ENCODE measurements around the gene GALNT3. TPM values are rescaled to one million over a fixed set of nuclear protein-coding genes. Genes with fewer than 3 reads are reported as not detected.

Gene GALNT3
- total RNA-seq, 1 experiment from 2014 or later: 9.8 TPM

DNA sequence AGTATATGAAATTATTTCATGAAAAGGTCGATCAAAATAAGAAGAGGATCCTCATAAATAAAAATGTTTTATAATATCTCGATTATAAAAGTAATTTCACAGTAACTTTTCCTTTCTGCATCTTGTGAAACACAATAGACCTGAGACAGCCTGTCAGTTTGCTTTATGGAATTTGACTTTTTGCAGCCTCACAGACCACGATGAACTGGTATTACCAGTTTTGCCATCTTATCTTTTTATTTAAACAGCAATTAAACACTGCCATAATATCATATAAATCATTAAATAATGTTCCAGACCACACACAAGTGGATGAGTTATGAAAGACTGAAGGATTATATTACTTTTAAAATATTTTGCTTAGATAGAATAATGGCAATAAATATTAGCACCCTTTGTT lies 10.7 kb upstream of the GALNT3 start:
- CTCF ChIA-PET: no interaction called here
- BruUV-seq (replicated peaks): no TSS peak
- H3K9me2 ChIP-seq (ENCODE audit: insufficient read depth): no peaks in the 10 kb centered on the region
- DNase-seq (ENCODE audit: low read depth, low spot score) (no peak), ATAC-seq (no peak)
- H3K4me3 ChIP-seq (replicated peaks in 1 of 2; ENCODE audit: low read depth in 1 of 2, low read length in 2 of 2): no peak overlapping the region
- no peak overlapping the region for H3K27ac ChIP-seq (ENCODE audit: low read depth, low read length)
- no peak overlapping the region for H3K4me2 ChIP-seq (ENCODE audit: low read length)
- RAD21 ChIA-PET (ENCODE audit: low non-redundant PET in 1 of 2, low total read pairs in 2 of 2, uncharacterized antibody in 2 of 2, unreplicated experiment in 2 of 2): no interaction called here
- no peak overlapping the region for H2AFZ ChIP-seq (ENCODE audit: low read depth, low read length, poor library complexity, severe bottlenecking)
- H3K9me3 ChIP-seq (ENCODE audit: control insufficient read depth in 1 of 2, insufficient read depth in 1 of 2, low read depth in 1 of 2, low read length in 2 of 2): no peaks in the 10 kb centered on the region
- TF ChIP-seq ZFX (IDR thresholded peaks at IDR 0.05): no peak
- no peaks in the 10 kb centered on the region for H3K36me3 ChIP-seq (ENCODE audit: control insufficient read depth in 1 of 2, insufficient read depth in 2 of 2, low read length in 2 of 2)
- H3K9ac ChIP-seq (ENCODE audit: low read length): no peak overlapping the region
- intact Hi-C loops (cut with micrococcal nuclease): no loop called here
- no peaks in the 10 kb centered on the region for H3K27me3 ChIP-seq (ENCODE audit: insufficient read depth, low read length)
- no peaks in the 10 kb centered on the region for H3K79me2 ChIP-seq (ENCODE audit: insufficient read depth, low read length)
- POLR2A ChIA-PET: no interaction called here
- H3K4me1 ChIP-seq (ENCODE audit: control insufficient read depth in 1 of 2, insufficient read depth in 2 of 2, low read length in 2 of 2): no peaks in the 10 kb centered on the region
- no peaks in the 10 kb centered on the region for H4K20me1 ChIP-seq (ENCODE audit: insufficient read depth)

DNA sequence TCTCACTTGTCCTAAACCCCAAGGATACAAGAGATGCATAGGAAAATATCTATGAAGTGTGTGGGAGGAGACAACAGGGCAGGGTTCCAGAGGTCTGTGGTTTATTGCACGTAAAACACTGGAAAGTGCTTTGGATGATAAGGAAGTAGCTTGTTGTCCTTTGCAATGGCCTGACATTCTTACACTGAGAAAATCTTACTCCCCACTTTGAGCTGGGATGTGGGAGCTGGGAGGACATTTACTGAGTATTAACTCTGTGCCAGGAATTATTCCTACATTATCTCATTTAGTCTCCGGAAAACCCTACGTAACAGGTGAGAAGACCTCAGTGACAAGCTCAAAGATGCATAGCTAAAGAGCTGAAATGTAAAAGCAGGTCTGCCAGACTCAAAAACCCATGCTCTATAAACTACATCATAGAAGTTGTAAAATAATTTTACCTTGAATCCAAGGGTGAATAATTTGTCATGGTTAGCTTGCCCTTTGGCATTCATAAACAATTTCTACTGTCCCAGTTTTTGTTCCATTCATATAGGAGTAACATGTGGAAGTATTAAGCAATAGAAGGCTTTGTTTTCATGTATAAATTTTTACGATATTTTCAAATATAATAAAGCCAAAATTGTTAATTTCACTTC lies 9.2 kb upstream of the GALNT3 start:
- ATAC-seq: no peak
- H3K9ac ChIP-seq (ENCODE audit: low read length): no peak overlapping the region
- no peak overlapping the region for H3K27ac ChIP-seq (ENCODE audit: low read depth, low read length)
- intact Hi-C loops (cut with micrococcal nuclease): no loop called here
- H3K36me3 ChIP-seq (ENCODE audit: control insufficient read depth in 1 of 2, insufficient read depth in 2 of 2, low read length in 2 of 2): no peaks in the 10 kb centered on the region
- no peaks in the 10 kb centered on the region for H3K9me2 ChIP-seq (ENCODE audit: insufficient read depth)
- ChIA-PET CTCF (no interaction called here), RAD21 (ENCODE audit: low non-redundant PET in 1 of 2, low total read pairs in 2 of 2, uncharacterized antibody in 2 of 2, unreplicated experiment in 2 of 2) (no interaction called here), POLR2A (interaction anchor here (0.6 kb wide), 1 partner anchor 29 kb away, joined by 4 read pairs; no protein-coding TSS in a partner anchor)
- BruUV-seq (replicated peaks): no TSS peak
- no peaks in the 10 kb centered on the region for H3K79me2 ChIP-seq (ENCODE audit: insufficient read depth, low read length)
- no peak overlapping the region for H3K4me3 ChIP-seq (replicated peaks in 1 of 2; ENCODE audit: low read depth in 1 of 2, low read length in 2 of 2)
- no peaks in the 10 kb centered on the region for H3K27me3 ChIP-seq (ENCODE audit: insufficient read depth, low read length)
- H4K20me1 ChIP-seq (ENCODE audit: insufficient read depth): no peaks in the 10 kb centered on the region
- no peak for DNase-seq (ENCODE audit: low read depth, low spot score)
- H3K9me3 ChIP-seq (ENCODE audit: control insufficient read depth in 1 of 2, insufficient read depth in 1 of 2, low read depth in 1 of 2, low read length in 2 of 2): no peaks in the 10 kb centered on the region
- no peak overlapping the region for H2AFZ ChIP-seq (ENCODE audit: low read depth, low read length, poor library complexity, severe bottlenecking)
- H3K4me1 ChIP-seq (ENCODE audit: control insufficient read depth in 1 of 2, insufficient read depth in 2 of 2, low read length in 2 of 2): no peaks in the 10 kb centered on the region
- H3K4me2 ChIP-seq (ENCODE audit: low read length): no peak overlapping the region
- no peak for TF ChIP-seq ELF1 (IDR thresholded peaks at IDR 0.05; ENCODE audit: borderline replicate concordance, low read depth)
- TF ChIP-seq SRF (IDR thresholded peaks at IDR 0.05; ENCODE audit: low read depth): no peak
- TF ChIP-seq, protein P1, sequence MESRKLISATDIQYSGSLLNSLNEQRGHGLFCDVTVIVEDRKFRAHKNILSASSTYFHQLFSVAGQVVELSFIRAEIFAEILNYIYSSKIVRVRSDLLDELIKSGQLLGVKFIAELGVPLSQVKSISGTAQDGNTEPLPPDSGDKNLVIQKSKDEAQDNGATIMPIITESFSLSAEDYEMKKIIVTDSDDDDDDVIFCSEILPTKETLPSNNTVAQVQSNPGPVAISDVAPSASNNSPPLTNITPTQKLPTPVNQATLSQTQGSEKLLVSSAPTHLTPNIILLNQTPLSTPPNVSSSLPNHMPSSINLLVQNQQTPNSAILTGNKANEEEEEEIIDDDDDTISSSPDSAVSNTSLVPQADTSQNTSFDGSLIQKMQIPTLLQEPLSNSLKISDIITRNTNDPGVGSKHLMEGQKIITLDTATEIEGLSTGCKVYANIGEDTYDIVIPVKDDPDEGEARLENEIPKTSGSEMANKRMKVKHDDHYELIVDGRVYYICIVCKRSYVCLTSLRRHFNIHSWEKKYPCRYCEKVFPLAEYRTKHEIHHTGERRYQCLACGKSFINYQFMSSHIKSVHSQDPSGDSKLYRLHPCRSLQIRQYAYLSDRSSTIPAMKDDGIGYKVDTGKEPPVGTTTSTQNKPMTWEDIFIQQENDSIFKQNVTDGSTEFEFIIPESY (IDR thresholded peaks at IDR 0.05; ENCODE audit: extremely low read depth, insufficient replicate concordance, low read length): no peak
- TF ChIP-seq CBX3 (IDR thresholded peaks at IDR 0.05; ENCODE audit: low read depth): no peak
- no peak for TF ChIP-seq EGR1 (IDR thresholded peaks at IDR 0.05; ENCODE audit: low read depth)
- no peak for TF ChIP-seq ZFX (IDR thresholded peaks at IDR 0.05)
- TF ChIP-seq SP1 (IDR thresholded peaks at IDR 0.05; ENCODE audit: low read depth): no peak
- TF ChIP-seq, protein P2, sequence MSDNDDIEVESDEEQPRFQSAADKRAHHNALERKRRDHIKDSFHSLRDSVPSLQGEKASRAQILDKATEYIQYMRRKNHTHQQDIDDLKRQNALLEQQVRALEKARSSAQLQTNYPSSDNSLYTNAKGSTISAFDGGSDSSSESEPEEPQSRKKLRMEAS (IDR thresholded peaks at IDR 0.05): no peak
- TF ChIP-seq CEBPB (IDR thresholded peaks at IDR 0.05; ENCODE audit: low read depth): no peak
- TF ChIP-seq SIN3A (IDR thresholded peaks at IDR 0.05; ENCODE audit: low read depth): no peak
- TF ChIP-seq TCF7L2 (IDR thresholded peaks at IDR 0.05; ENCODE audit: borderline replicate concordance, extremely low read depth, insufficient read depth, insufficient read length): no peak
- no peak for TF ChIP-seq RAD21 (IDR thresholded peaks at IDR 0.05; ENCODE audit: low read depth)
- no peak for TF ChIP-seq YY1 (IDR thresholded peaks at IDR 0.05; ENCODE audit: extremely low read depth, insufficient replicate concordance, low read depth, low read length)
- no peak for TF ChIP-seq FOSL1 (IDR thresholded peaks at IDR 0.05; ENCODE audit: low read depth)
- no peak for TF ChIP-seq JUND (IDR thresholded peaks at IDR 0.05)
- TF ChIP-seq, protein P3, sequence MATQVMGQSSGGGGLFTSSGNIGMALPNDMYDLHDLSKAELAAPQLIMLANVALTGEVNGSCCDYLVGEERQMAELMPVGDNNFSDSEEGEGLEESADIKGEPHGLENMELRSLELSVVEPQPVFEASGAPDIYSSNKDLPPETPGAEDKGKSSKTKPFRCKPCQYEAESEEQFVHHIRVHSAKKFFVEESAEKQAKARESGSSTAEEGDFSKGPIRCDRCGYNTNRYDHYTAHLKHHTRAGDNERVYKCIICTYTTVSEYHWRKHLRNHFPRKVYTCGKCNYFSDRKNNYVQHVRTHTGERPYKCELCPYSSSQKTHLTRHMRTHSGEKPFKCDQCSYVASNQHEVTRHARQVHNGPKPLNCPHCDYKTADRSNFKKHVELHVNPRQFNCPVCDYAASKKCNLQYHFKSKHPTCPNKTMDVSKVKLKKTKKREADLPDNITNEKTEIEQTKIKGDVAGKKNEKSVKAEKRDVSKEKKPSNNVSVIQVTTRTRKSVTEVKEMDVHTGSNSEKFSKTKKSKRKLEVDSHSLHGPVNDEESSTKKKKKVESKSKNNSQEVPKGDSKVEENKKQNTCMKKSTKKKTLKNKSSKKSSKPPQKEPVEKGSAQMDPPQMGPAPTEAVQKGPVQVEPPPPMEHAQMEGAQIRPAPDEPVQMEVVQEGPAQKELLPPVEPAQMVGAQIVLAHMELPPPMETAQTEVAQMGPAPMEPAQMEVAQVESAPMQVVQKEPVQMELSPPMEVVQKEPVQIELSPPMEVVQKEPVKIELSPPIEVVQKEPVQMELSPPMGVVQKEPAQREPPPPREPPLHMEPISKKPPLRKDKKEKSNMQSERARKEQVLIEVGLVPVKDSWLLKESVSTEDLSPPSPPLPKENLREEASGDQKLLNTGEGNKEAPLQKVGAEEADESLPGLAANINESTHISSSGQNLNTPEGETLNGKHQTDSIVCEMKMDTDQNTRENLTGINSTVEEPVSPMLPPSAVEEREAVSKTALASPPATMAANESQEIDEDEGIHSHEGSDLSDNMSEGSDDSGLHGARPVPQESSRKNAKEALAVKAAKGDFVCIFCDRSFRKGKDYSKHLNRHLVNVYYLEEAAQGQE (IDR thresholded peaks at IDR 0.05; ENCODE audit: low read depth): no peak
- no peak for TF ChIP-seq EZH2phosphoT487 (IDR thresholded peaks at IDR 0.05; ENCODE audit: borderline replicate concordance)
